Lung (tissue), 12 donors: Measurements from ENCODE around the gene KDM4F. TPM values are rescaled to one million over a fixed set of nuclear protein-coding genes. Genes with fewer than 3 reads are reported as not detected.

Source experiments
- ATAC-seq: fragments of 200-7000 bp; cut with Tn5 transposase; one replicate; pipeline ENCODE4 v1.9.1; 2020; ENCODE audit warnings: moderate number of reproducible peaks; ENCODE audit not compliant: insufficient read depth, low FRiP score
- DNase-seq, 3 donors: peaks; one replicate each; pipeline ENCODE4 v3.0.0-alpha.2; 2013 to 2017
- H3K27ac ChIP-seq, 2 donors: one replicate each; pipeline ENCODE4 v1.5.1; 2013; ENCODE audit warnings: mild to moderate bottlenecking in 2 of 2, moderate library complexity in 2 of 2, control low read depth in 1 of 2, inconsistent platforms in 1 of 2, low read depth in 1 of 2, low read length in 1 of 2
- H3K27me3 ChIP-seq, 3 donors: one replicate each; pipeline ENCODE4 v1.5.1; 2013; ENCODE audit warnings: low read length in 2 of 3; ENCODE audit not compliant: control insufficient read depth in 3 of 3, insufficient read depth in 3 of 3
- H3K36me3 ChIP-seq, 4 donors: one replicate each; pipeline ENCODE4 v1.5.1; 2013; ENCODE audit warnings: low read length in 4 of 4, mild to moderate bottlenecking in 1 of 4, moderate library complexity in 1 of 4; ENCODE audit not compliant: control insufficient read depth in 4 of 4, insufficient read depth in 4 of 4
- H3K4me1 ChIP-seq, 5 donors: one replicate each; pipeline ENCODE4 v1.5.1; 2013; ENCODE audit warnings: low read length in 5 of 5, mild to moderate bottlenecking in 2 of 5, moderate library complexity in 1 of 5; ENCODE audit not compliant: control insufficient read depth in 5 of 5, insufficient read depth in 5 of 5
- H3K4me3 ChIP-seq: one replicate; pipeline ENCODE4 v1.5.1; 2013; ENCODE audit warnings: mild to moderate bottlenecking, control low read depth, moderate library complexity
- H3K9ac ChIP-seq, 2 donors: one replicate each; pipeline ENCODE4 v1.5.1; 2013; ENCODE audit warnings: low read length in 2 of 2, control low read depth in 1 of 2; ENCODE audit not compliant: insufficient read depth in 1 of 2
- H3K9me3 ChIP-seq, 4 donors: one replicate each; pipeline ENCODE4 v1.5.1; 2013; ENCODE audit warnings: low read length in 3 of 4, mild to moderate bottlenecking in 1 of 4, moderate library complexity in 1 of 4; ENCODE audit not compliant: control insufficient read depth in 4 of 4, insufficient read depth in 3 of 4
- WGBS, 2 donors: extraction: QIAGEN DNeasy Blood & Tissue Kit; methylation state at CpG; one replicate each; pipeline ENCODE4 v1.1.7; 2013; 5-methylcytosine and 5-hydroxymethylcytosine counted together
- polyA plus RNA-seq, 2 donors: library from polyadenylated mRNA; stranded (reverse); fragments of 200-250 nt; gene quantifications; one replicate each; pipeline ENCODE4 v1.2.1, GENCODE V29; 2013
- total RNA-seq, 2 donors: library from RNA; depleted of rRNA in 1 of 2; stranded (reverse); fragments of >200 nt in 1 of 2; gene quantifications; one replicate each; pipeline ENCODE4 v1.2.1, GENCODE V29; 2014 to 2021
- TF ChIP-seq, protein P1 (sequence below): IDR thresholded peaks from 2 replicates; pipeline ENCODE4 v1.5.1; 2012; ENCODE audit warnings: mild to moderate bottlenecking; ENCODE audit errors: control extremely low read depth, extremely low read depth
- donor health status: control.
- donor health status: control.
- donor health status: Bipolar disorder and iron deficiency.
- donor health status: healthy.
- donor health status: DM: yes; HTN: yes; CAD: no.

KDM4F gene
- total and polyA plus RNA-seq, 4 donors: not detected

DNA sequence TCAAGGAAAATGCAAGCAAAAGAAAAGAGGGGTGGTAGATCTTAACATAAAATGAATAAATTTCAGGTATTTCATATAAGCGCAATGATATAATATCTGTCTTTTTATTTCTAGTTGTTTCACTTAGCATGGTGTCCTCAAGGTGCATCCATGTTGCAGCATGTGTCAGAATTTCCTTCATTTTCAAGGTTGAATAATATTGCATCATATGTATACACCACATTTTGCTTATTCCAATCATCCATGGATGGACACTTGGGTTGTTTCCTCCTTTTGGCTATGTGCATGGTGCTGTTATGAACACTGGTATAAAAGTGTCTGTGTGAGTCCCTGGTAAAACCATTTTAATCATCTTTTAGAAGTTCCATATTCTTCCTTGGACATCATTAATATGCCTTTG, 7.0 kb upstream of the KDM4F start:
- Histone ChIP-seq H3K36me3 (no peaks in the 10 kb centered on the region), H3K27me3 (peaks cover 0 to under 1% (median 0%) of the 10 kb centered on the region in 3 donors), H3K27ac (no peak overlapping the region), H3K4me1 (peaks cover 0 to 16% (median 0%) of the 10 kb centered on the region in 5 donors), H3K9ac (no peak overlapping the region), H3K9me3 (peaks cover 0 to 3% (median 0%) of the 10 kb centered on the region in 4 donors), H3K4me3 (no peak overlapping the region)
- ATAC-seq (no peak), DNase-seq (no peak)
- WGBS, 2 donors: 98 to 100% methylated on average over 1 of the region's 1 CpG
- TF ChIP-seq, protein P1, sequence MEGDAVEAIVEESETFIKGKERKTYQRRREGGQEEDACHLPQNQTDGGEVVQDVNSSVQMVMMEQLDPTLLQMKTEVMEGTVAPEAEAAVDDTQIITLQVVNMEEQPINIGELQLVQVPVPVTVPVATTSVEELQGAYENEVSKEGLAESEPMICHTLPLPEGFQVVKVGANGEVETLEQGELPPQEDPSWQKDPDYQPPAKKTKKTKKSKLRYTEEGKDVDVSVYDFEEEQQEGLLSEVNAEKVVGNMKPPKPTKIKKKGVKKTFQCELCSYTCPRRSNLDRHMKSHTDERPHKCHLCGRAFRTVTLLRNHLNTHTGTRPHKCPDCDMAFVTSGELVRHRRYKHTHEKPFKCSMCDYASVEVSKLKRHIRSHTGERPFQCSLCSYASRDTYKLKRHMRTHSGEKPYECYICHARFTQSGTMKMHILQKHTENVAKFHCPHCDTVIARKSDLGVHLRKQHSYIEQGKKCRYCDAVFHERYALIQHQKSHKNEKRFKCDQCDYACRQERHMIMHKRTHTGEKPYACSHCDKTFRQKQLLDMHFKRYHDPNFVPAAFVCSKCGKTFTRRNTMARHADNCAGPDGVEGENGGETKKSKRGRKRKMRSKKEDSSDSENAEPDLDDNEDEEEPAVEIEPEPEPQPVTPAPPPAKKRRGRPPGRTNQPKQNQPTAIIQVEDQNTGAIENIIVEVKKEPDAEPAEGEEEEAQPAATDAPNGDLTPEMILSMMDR: no peak

DNA sequence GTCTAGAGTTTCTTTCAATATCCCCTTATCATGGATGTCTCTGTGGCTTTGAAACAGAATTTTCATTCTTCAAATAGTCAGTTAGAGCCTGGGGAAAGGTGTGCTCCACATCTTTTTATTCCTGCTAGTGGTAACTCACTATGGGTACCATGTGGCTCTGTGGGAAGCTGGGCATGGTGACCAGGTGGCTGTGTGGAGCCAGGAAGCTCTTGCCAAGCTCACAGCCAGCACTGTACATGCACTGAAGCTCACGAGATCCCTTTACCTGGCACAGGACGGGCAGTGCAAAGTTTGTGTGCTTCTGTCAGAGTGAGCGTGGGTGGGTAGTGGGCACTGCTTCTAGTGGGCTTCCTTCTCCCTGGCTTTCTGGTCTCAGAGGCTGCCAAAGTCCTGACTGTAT, 6.3 kb upstream of the KDM4F start:
- H3K36me3 ChIP-seq: no peaks in the 10 kb centered on the region
- H3K4me1 ChIP-seq: peaks cover 0 to 16% (median 0%) of the 10 kb centered on the region in 5 donors
- H3K4me3 ChIP-seq: no peak overlapping the region
- peaks cover 0 to 2% (median 0%) of the 10 kb centered on the region in 4 donors for H3K9me3 ChIP-seq
- no peak overlapping the region for H3K27ac ChIP-seq
- DNase-seq (no peak), ATAC-seq (no peak)
- TF ChIP-seq, protein P1: no peak
- H3K9ac ChIP-seq: no peak overlapping the region
- H3K27me3 ChIP-seq: no peaks in the 10 kb centered on the region
- WGBS, 2 donors: 90 to 100% methylated on average over 3 of the region's 3 CpGs

DNA sequence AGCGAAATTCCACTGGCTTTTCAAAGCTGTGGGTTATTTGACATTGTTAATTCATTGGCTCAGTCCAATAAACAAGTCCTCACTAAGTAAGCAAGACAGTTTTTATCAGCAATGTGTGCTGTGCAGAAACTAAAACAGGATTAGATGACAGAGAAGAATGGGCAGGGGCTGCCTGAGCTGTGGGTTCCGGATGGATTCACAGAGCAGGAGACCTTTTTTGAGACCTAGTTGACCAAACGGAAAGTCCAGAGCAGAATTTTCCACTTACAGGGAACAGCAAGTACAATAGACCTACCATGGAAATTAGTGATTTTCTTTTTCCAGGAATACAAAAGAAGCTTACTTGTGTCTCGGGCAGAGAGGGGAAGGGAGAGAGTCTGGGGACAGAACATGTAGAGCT, 5.2 kb upstream of the KDM4F start:
- Histone ChIP-seq H3K9me3 (peaks cover 0 to 2% (median 0%) of the 10 kb centered on the region in 4 donors), H3K36me3 (no peaks in the 10 kb centered on the region), H3K27me3 (no peaks in the 10 kb centered on the region), H3K27ac (no peak overlapping the region), H3K4me1 (peaks cover 0 to 16% (median 0%) of the 10 kb centered on the region in 5 donors), H3K4me3 (no peak overlapping the region), H3K9ac (no peak overlapping the region)
- TF ChIP-seq, protein P1: no peak
- ATAC-seq (no peak), DNase-seq (peak in 2 of 3 donors; percentile 42 to 45)
- WGBS, 2 donors: 53 to 71% methylated on average over 4 of the region's 4 CpGs

DNA sequence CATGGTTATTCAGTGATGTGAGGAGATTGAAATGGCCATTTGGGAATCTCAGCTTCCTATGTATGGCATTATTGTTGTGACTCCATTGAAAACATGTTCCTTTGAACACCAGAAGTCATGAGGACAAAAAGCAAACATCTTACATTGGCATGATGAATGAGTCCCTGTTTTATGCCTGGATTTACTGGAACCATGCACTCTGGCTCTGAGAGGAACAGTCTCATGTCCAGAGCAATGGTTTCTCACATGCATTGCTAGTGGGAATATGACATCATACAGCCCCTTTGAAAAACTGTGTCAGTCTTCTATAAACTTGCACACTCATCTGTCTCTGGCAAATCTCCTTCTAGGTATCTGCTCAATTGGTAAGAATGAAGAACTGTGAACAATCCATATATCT, 3.4 kb upstream of the KDM4F start:
- peaks cover 0 to 2% (median 0%) of the 10 kb centered on the region in 4 donors for H3K9me3 ChIP-seq
- no peaks in the 10 kb centered on the region for H3K27me3 ChIP-seq
- DNase-seq (no peak), ATAC-seq (no peak)
- TF ChIP-seq, protein P1: no peak
- H3K36me3 ChIP-seq: no peaks in the 10 kb centered on the region
- no peak overlapping the region for H3K9ac ChIP-seq
- peaks cover 0 to 16% (median 0%) of the 10 kb centered on the region in 5 donors for H3K4me1 ChIP-seq
- H3K4me3 ChIP-seq: no peak overlapping the region
- H3K27ac ChIP-seq: no peak overlapping the region
